Measurements from ENCODE around the gene ACTN4.

Gene ACTN4

GRCh38 chr19:38662537-38663155, 15.2 kb downstream of the ACTN4 start:
- peaks cover 54% of the 10 kb centered on the region for H3K4me1 Mint-ChIP-seq (ENCODE audit: low read depth)
- no peaks in the 10 kb centered on the region for H3K27me3 Mint-ChIP-seq (ENCODE audit: low read depth)
- H3K4me3 Mint-ChIP-seq: no peak overlapping the region
- H3K27ac Mint-ChIP-seq: no peak overlapping the region
- H3K9me3 Mint-ChIP-seq: no peaks in the 10 kb centered on the region
- peaks cover 13% of the 10 kb centered on the region for H3K36me3 Mint-ChIP-seq (ENCODE audit: low read depth)

- no peak overlapping the region for H3K4me3 Mint-ChIP-seq
- peaks cover 13% of the 10 kb centered on the region for H3K36me3 Mint-ChIP-seq (ENCODE audit: low read depth)
- H3K9me3 Mint-ChIP-seq: no peaks in the 10 kb centered on the region
- peak overlapping the region; percentile 29 for H3K27ac Mint-ChIP-seq
- no peaks in the 10 kb centered on the region for H3K27me3 Mint-ChIP-seq (ENCODE audit: low read depth)
- peaks cover 54% of the 10 kb centered on the region for H3K4me1 Mint-ChIP-seq (ENCODE audit: low read depth)
These were observed 15.8 kb downstream of the ACTN4 start for GRCh38 chr19:38663156-38663651.

- no peaks in the 10 kb centered on the region for H3K27me3 Mint-ChIP-seq (ENCODE audit: low read depth)
- H3K27ac Mint-ChIP-seq: no peak overlapping the region
- peaks cover 11% of the 10 kb centered on the region for H3K36me3 Mint-ChIP-seq (ENCODE audit: low read depth)
- peak overlapping the region; percentile 14 for H3K4me3 Mint-ChIP-seq
- H3K9me3 Mint-ChIP-seq: no peaks in the 10 kb centered on the region
- peaks cover 58% of the 10 kb centered on the region for H3K4me1 Mint-ChIP-seq (ENCODE audit: low read depth)
These were observed 16.6 kb downstream of the ACTN4 start for GRCh38 chr19:38663957-38664502.

DNA sequence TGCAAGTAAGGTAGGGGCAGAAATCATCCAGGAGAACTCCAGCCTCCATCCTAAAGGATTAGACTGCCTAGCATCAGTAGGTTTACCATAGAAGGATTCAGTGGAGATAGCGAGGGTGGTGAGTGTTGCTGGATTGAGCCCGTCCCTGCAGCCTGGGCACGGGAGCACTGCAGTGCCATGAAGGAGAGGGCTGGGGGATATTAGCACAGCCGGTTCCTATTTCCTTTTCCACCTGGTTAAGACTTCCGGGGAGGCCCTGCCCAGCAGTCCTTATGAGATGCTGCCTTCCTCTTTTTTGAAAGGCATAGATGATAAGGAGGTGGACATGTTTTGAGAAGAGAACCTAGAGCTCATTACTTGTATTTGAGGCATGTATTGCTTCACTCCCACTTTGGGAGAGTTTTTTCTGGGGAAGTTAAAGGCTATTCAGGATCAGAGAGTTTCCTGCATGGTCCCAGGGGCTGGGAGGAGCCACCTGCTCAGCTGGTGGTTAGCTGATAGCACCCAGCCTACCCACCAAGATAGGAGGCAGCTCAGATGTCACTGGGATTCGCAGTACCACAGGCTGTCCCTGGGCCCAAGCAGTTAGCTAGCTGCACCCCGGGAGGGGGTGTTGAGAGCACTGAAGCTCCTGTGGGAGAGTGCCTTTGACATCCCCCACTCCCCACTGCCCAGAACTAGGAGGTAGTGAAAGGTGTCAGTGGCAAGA, 17.2 kb downstream of the ACTN4 start:
- no peaks in the 10 kb centered on the region for H3K27me3 Mint-ChIP-seq (ENCODE audit: low read depth)
- peaks cover 17% of the 10 kb centered on the region for H3K36me3 Mint-ChIP-seq (ENCODE audit: low read depth)
- H3K9me3 Mint-ChIP-seq: no peaks in the 10 kb centered on the region
- H3K4me1 Mint-ChIP-seq (ENCODE audit: low read depth): peaks cover 64% of the 10 kb centered on the region
- H3K4me3 Mint-ChIP-seq: peak overlapping the region; percentile 14
- no peak overlapping the region for H3K27ac Mint-ChIP-seq

GRCh38 chr19:38665219-38665931, 17.9 kb downstream of the ACTN4 start:
- no peaks in the 10 kb centered on the region for H3K27me3 Mint-ChIP-seq (ENCODE audit: low read depth)
- H3K36me3 Mint-ChIP-seq (ENCODE audit: low read depth): peaks cover 17% of the 10 kb centered on the region
- H3K9me3 Mint-ChIP-seq: no peaks in the 10 kb centered on the region
- no peak overlapping the region for H3K27ac Mint-ChIP-seq
- H3K4me3 Mint-ChIP-seq: no peak overlapping the region
- peaks cover 71% of the 10 kb centered on the region for H3K4me1 Mint-ChIP-seq (ENCODE audit: low read depth)

GRCh38 chr19:38665950-38666662, 18.7 kb downstream of the ACTN4 start:
- no peak overlapping the region for H3K4me3 Mint-ChIP-seq

GRCh38 chr19:38666663-38667511, 19.4 kb downstream of the ACTN4 start:
- Mint-ChIP-seq H3K4me1 (ENCODE audit: low read depth) (peaks cover 73% of the 10 kb centered on the region), H3K27ac (peak overlapping the region; percentile 79)

More at GRCh38 chr19:38665950-38666662, 18.7 kb downstream of the ACTN4 start:
- no peaks in the 10 kb centered on the region for H3K9me3 Mint-ChIP-seq
- no peak overlapping the region for H3K27ac Mint-ChIP-seq
- H3K27me3 Mint-ChIP-seq (ENCODE audit: low read depth): no peaks in the 10 kb centered on the region
- H3K4me1 Mint-ChIP-seq (ENCODE audit: low read depth): peaks cover 71% of the 10 kb centered on the region
- peaks cover 15% of the 10 kb centered on the region for H3K36me3 Mint-ChIP-seq (ENCODE audit: low read depth)

GRCh38 chr19:38667661-38668171, 20.3 kb downstream of the ACTN4 start:
- Mint-ChIP-seq H3K9me3 (no peaks in the 10 kb centered on the region), H3K27ac (peak overlapping the region; percentile 8), H3K36me3 (ENCODE audit: low read depth) (peaks cover 14% of the 10 kb centered on the region), H3K4me1 (ENCODE audit: low read depth) (peaks cover 67% of the 10 kb centered on the region), H3K27me3 (ENCODE audit: low read depth) (no peaks in the 10 kb centered on the region), H3K4me3 (no peak overlapping the region)

More at GRCh38 chr19:38666663-38667511, 19.4 kb downstream of the ACTN4 start:
- no peaks in the 10 kb centered on the region for H3K27me3 Mint-ChIP-seq (ENCODE audit: low read depth)
- peaks cover 14% of the 10 kb centered on the region for H3K36me3 Mint-ChIP-seq (ENCODE audit: low read depth)
- peak overlapping the region; percentile 49 for H3K4me3 Mint-ChIP-seq
- H3K9me3 Mint-ChIP-seq: no peaks in the 10 kb centered on the region

DNA sequence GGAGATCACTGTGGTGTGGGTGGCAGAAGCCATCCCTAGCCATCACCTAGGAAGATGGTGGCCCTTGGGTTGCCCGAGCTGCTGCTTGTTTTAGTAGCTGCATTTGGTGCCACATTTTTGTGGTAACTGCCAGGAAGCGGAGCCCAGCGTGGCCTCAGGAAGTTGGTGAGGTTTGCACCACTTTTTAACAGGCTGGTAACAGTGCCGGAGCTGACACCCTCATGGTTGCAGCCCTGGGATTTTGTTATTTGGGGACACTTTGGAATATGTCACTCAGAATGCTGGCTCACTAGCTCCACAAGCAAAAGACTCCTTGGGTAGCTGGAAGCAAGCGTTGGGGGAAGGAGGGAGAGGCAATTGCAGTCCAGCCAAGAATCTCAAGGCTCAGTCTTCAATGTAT, 22.1 kb downstream of the ACTN4 start:
- Mint-ChIP-seq H3K27me3 (ENCODE audit: low read depth) (no peaks in the 10 kb centered on the region), H3K4me3 (peak overlapping the region; percentile 66), H3K4me1 (ENCODE audit: low read depth) (peaks cover 63% of the 10 kb centered on the region), H3K9me3 (no peaks in the 10 kb centered on the region), H3K27ac (peak overlapping the region; percentile 45), H3K36me3 (ENCODE audit: low read depth) (peaks cover 17% of the 10 kb centered on the region)

DNA sequence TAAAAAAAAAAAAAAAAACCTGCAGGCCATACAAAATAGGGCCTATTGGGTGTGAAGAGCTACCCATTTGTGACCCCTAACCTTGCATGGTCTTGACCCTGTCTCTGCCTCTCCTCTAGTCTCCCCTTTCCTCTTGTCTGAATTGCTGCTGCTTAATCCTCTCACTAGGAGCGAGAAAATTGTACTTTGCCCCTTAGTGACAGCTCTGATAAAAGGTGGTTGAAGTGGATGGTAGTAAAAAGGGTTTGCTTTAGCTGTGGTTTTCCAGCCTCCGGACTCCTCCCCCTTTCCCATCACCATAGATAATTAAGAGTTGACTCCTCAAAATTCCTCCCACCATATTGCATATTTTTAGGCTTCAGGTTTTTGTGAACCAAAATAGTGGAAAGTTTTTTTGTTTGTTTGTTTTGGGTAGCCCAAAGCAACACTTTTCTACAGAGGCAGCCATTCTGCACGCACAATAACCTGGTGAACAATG, 23.5 kb downstream of the ACTN4 start:
- H3K36me3 Mint-ChIP-seq (ENCODE audit: low read depth): peaks cover 18% of the 10 kb centered on the region
- H3K4me1 Mint-ChIP-seq (ENCODE audit: low read depth): peaks cover 65% of the 10 kb centered on the region
- H3K4me3 Mint-ChIP-seq: no peak overlapping the region
- no peaks in the 10 kb centered on the region for H3K9me3 Mint-ChIP-seq
- H3K27ac Mint-ChIP-seq: no peak overlapping the region
- no peaks in the 10 kb centered on the region for H3K27me3 Mint-ChIP-seq (ENCODE audit: low read depth)

- Mint-ChIP-seq H3K4me3 (no peak overlapping the region), H3K9me3 (no peaks in the 10 kb centered on the region), H3K4me1 (ENCODE audit: low read depth) (peaks cover 64% of the 10 kb centered on the region), H3K27me3 (ENCODE audit: low read depth) (no peaks in the 10 kb centered on the region), H3K36me3 (ENCODE audit: low read depth) (peaks cover 18% of the 10 kb centered on the region), H3K27ac (no peak overlapping the region)
These were observed 24.2 kb downstream of the ACTN4 start for GRCh38 chr19:38671654-38672053.

DNA sequence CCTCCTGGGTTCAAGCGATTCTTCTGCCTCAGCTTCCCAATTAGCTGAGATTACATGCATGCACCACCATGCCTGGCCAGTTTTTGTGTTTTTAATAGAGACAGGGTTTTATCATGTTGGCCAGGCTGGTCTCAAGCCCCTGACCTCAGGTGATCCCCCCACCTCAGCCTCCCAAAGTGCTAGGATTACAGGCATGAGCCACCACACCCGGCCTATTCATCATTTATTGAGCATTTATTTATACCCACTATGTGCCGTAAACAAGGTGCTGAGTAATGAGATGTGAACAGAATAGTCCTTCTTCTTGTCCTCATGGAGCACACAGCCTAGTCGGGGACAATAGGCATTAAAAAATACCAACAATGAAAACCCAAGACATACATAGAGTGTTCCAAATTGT, 25.6 kb downstream of the ACTN4 start:
- H3K4me3 Mint-ChIP-seq: no peak overlapping the region
- H3K4me1 Mint-ChIP-seq (ENCODE audit: low read depth): peaks cover 66% of the 10 kb centered on the region
- H3K36me3 Mint-ChIP-seq (ENCODE audit: low read depth): peaks cover 23% of the 10 kb centered on the region
- no peaks in the 10 kb centered on the region for H3K27me3 Mint-ChIP-seq (ENCODE audit: low read depth)
- H3K9me3 Mint-ChIP-seq: no peaks in the 10 kb centered on the region
- H3K27ac Mint-ChIP-seq: no peak overlapping the region
